GM12874 (cell line): ENCODE data around the gene PDLIM5.

Experiments
- TF ChIP-seq, protein P1 (sequence below): IDR thresholded peaks from 2 replicates; pipeline ENCODE4 v1.5.1; 2011; ENCODE audit warnings: low read depth, mild to moderate bottlenecking, control low read depth, low read length, moderate library complexity; ENCODE audit not compliant: insufficient read depth

The PDLIM5 gene

DNA sequence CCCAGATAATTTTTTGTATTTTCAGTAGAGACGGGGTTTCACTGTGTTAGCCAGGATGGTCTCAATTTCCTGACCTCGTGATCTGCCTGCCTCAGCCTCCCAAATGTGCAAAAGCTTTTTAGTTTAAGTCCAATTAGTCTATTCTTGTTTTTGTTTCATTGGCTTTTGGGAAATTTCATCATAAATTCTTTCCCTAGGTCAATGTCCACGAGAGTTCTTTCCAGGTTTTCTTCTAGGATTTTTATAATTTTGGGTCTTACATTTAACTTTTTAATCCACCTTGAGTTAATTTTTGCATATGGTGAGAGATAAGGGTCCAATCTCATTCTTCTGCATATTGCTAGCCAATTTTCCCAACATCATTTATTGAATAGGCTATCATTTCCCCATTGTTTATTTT is 36.3 kb upstream of the PDLIM5 start:
- TF ChIP-seq, protein P1, sequence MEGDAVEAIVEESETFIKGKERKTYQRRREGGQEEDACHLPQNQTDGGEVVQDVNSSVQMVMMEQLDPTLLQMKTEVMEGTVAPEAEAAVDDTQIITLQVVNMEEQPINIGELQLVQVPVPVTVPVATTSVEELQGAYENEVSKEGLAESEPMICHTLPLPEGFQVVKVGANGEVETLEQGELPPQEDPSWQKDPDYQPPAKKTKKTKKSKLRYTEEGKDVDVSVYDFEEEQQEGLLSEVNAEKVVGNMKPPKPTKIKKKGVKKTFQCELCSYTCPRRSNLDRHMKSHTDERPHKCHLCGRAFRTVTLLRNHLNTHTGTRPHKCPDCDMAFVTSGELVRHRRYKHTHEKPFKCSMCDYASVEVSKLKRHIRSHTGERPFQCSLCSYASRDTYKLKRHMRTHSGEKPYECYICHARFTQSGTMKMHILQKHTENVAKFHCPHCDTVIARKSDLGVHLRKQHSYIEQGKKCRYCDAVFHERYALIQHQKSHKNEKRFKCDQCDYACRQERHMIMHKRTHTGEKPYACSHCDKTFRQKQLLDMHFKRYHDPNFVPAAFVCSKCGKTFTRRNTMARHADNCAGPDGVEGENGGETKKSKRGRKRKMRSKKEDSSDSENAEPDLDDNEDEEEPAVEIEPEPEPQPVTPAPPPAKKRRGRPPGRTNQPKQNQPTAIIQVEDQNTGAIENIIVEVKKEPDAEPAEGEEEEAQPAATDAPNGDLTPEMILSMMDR = no peak

DNA sequence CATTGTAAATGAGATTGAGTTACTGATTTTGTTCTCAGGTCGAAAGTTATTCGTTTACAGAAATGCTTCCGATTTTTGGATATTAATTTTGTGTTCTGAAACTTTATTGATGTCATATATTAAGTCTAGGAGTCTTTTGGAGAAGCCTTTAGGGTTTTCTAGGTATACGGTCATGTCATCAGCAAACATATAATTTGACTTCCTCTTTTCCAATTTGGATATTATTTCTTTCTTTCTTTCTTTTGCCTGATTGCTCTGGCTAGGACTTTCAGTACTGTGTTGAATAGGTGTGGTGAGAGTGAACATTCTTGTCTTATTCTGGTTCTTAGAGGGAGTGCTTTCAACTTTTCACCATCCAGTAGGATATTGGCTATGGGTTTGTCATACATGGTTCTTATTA is 35.4 kb upstream of the PDLIM5 start:
- TF ChIP-seq, protein P1 = no peak

DNA sequence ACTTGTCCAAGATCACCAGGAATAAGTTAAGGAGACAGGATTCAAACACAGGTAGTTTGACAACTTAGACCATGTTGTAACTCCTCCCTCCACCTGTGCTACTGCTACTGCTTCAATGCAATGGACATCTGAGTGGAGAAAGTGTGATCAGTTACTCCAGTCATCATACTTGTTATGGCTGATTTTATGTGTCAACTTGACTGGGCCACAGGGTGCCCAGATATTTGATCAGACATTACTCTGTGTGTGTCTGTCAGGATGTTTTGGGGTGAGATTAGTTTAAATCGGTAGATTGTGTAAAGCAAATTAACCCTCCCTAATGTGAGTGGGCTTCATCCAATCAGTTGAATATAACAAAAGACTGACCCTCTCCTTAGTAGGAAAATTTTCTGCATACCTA is 34.8 kb upstream of the PDLIM5 start:
- TF ChIP-seq, protein P1 = no peak

DNA sequence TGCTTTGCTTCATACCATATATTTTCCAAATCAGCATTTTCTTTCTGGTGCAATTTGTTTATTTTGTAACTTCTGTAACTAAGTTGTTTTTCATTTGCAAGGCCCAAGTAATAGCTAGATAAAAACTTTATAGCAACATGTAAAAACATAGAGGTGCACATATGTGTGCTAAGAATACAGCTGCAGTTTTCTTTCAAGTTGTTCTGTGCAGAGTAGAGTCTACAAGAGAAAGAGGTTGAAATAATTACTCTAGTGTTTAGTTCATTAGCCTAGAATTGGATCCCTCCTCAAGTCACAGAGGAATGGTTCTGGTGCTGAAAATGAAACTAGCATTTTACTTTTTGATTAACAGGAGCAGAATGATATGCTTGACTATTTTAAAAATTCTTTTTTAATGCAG is 32.2 kb upstream of the PDLIM5 start:
- TF ChIP-seq, protein P1 = no peak

DNA sequence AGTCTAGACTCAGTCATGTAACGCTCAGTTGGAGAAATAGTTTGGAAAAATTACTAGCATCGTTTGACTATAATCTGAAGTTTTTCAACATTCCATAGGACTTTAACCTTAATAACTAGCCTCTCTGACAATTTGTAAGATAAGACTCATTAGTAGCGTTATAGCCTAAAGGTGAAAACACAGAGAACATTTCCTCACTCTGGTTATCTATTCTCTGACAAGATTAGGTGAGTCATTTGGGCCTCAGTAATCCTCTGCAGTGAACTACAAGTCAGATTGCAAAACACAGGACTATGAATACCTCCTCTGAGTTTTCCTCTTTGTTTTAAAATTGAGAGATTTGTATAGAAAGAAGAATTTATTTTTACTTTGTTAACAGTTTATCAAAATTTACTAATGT is 31.8 kb upstream of the PDLIM5 start:
- TF ChIP-seq, protein P1 = no peak

- TF ChIP-seq, protein P1 = no peak
Measured at GRCh38 chr4:94420356-94420755, 31.4 kb upstream of the PDLIM5 start.

DNA sequence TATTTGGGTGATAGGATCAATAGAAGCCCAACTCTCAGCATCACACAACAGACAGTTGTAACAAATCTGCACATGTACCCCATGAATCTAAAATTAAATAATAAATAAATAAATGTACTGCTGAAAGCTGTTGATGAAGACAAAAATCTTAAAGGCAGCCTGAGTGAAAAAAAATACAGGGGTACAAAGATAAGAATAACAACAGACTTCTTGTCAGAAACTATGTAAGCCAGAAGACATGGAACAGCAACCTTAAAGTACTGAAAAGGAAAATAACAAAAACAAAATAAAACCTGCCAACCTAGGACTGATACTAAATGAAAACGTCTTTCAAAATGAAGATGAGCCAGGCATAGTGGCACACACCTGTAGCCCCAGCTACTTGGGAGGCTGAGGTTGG is 25.0 kb upstream of the PDLIM5 start:
- TF ChIP-seq, protein P1 = no peak

DNA sequence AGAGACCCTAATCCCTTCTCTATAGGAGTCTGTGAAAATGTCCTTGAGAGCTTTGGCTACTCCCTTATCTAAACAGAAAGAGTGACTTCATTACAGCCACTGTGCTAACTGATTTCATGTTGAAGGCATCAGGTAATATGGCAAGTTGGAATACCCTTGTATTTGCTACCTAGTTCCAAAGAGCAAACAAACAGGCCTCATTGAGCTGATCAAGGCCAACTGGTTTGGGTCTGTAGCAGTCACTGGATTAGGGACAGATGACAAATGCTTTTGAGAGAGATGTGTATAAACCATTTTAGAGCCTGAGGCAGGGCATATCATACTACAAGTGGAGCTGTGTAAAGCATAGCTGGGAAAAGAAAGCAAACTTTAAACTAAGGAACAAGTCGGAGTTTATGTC is 22.9 kb upstream of the PDLIM5 start:
- TF ChIP-seq, protein P1 = no peak
